ENCODE data around the gene OR2V2.

DNA sequence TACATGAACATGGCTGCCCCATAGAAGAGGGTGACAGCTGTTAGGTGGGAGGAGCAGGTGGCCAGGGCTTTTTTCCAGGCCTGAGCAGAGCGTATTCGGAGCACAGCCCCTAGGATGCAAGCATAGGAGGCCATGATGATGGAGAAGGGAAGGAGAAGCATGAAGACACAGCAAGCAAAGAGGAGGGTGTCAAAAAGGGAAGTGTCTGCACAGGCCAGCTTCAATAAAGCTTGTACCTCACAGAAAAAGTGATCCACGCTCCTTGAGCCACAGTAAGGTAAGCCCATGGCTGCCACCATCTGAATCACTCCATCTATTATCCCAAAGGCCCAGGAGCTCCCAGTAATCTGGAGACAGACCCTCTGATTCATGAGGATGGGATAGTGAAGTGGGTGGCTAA is 22.9 kb upstream of the OR2V2 start:
- TF ChIP-seq, protein P1, sequence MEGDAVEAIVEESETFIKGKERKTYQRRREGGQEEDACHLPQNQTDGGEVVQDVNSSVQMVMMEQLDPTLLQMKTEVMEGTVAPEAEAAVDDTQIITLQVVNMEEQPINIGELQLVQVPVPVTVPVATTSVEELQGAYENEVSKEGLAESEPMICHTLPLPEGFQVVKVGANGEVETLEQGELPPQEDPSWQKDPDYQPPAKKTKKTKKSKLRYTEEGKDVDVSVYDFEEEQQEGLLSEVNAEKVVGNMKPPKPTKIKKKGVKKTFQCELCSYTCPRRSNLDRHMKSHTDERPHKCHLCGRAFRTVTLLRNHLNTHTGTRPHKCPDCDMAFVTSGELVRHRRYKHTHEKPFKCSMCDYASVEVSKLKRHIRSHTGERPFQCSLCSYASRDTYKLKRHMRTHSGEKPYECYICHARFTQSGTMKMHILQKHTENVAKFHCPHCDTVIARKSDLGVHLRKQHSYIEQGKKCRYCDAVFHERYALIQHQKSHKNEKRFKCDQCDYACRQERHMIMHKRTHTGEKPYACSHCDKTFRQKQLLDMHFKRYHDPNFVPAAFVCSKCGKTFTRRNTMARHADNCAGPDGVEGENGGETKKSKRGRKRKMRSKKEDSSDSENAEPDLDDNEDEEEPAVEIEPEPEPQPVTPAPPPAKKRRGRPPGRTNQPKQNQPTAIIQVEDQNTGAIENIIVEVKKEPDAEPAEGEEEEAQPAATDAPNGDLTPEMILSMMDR (IDR thresholded peaks at IDR 0.05) = no peak
- TF ChIP-seq POLR2AphosphoS5 (IDR thresholded peaks at IDR 0.05) (no peak), POLR2A (IDR thresholded peaks at IDR 0.05) (no peak)

Measured in breast epithelium (tissue), 3 donors.